GM10266 (cell line): ENCODE measurements around the gene NAPG.
"Not testable (repeated sequence)": the region's sequence is repeated elsewhere in the genome, so short reads cannot be mapped to it uniquely, and the experiment has no call there.

Experiments used
- DNase-seq: peaks from one replicate; pipeline ENCODE4 v3.0.0; 2012; ENCODE audit errors: extremely low spot score
- TF ChIP-seq, protein P1 (sequence below): IDR thresholded peaks from 2 replicates; pipeline ENCODE4 v1.5.1; 2012; ENCODE audit warnings: mild to moderate bottlenecking, low read depth; ENCODE audit not compliant: control insufficient read depth, insufficient read depth; ENCODE audit errors: missing control alignments

NAPG gene

GRCh38 chr18:10528439-10528838, 2.6 kb downstream of the NAPG start:
- DNase-seq: no peak
- TF ChIP-seq, protein P1, sequence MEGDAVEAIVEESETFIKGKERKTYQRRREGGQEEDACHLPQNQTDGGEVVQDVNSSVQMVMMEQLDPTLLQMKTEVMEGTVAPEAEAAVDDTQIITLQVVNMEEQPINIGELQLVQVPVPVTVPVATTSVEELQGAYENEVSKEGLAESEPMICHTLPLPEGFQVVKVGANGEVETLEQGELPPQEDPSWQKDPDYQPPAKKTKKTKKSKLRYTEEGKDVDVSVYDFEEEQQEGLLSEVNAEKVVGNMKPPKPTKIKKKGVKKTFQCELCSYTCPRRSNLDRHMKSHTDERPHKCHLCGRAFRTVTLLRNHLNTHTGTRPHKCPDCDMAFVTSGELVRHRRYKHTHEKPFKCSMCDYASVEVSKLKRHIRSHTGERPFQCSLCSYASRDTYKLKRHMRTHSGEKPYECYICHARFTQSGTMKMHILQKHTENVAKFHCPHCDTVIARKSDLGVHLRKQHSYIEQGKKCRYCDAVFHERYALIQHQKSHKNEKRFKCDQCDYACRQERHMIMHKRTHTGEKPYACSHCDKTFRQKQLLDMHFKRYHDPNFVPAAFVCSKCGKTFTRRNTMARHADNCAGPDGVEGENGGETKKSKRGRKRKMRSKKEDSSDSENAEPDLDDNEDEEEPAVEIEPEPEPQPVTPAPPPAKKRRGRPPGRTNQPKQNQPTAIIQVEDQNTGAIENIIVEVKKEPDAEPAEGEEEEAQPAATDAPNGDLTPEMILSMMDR: no peak

DNA sequence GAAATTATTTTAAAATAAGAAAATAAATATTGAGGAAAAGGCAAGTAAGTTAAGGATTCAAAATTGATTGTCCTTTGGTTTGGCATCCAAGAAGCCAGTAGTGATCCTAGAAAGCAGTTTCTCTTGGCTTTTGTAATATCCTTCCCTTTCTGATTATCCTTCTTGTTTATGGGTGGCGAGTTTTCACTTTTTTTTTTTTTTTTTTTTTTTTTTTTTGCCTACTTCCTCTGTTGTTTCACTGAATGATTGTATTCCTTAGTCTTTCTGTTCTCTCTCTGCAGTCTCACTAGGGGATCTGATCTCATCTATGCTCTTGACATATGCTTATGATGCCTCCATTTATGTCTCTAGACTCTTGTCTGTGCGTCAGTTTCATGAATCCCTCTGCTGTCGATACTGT, 4.2 kb downstream of the NAPG start:
- DNase-seq: no peak
- TF ChIP-seq, protein P1: no peak

GRCh38 chr18:10530852-10531251, 5.0 kb downstream of the NAPG start:
- TF ChIP-seq, protein P1: no peak
- no peak for DNase-seq

DNA sequence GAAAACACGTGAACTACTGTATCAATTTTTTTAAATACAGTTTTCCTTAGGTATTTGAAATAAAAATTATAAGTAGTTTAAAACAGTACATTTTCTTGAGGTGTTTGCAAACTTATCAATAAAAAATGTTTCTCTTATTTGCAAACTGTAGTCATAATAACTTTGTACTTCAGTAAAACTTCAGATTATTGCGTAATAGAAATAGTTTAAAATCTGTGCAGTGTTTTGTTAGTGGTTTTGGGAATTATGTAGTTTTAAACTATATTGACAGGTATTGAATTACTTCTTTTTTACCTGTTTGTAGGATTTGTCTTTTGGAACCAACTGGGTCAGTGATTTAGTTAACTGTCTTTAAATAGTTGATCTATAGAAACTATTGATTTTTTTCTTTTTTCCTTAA, 7.3 kb downstream of the NAPG start:
- TF ChIP-seq, protein P1: no peak
- DNase-seq: no peak

DNA sequence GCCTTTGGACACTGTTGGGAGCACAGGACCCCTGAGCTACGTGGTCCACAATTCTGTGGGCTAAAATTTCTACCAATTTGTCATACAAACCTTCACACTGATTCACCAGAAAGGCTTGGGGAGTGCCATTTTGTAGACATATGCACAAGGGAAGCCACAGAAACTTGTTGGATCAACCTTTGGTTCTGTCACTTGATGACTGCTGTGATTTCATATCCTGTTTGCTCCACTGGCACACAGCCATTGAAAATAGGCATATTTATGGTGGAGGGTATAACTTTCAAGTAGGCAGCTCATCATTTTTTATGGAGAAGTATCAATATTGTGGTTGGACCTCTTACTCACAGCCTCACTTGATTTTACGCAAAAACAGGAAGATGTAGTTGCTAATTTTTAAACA, 10.5 kb downstream of the NAPG start:
- no peak for DNase-seq
- TF ChIP-seq, protein P1: no peak

DNA sequence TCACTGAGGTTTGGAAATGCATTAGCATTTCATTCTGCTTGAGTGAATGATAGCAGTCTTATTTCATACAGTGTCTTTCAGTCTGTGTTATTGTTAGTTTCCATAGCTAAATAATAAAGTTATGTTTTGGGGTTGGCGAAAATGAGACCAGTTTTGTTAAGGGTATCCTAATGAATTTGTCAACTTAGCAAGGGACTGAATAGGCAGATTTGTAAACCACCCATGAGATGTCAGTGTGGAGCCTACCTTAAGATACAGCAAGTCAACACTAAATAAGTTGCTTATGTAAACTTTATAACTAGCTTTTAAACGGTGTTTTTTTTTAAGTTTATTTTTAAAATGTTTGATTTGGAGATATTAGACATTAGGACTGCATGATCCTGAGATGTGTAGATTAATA, 11.9 kb downstream of the NAPG start:
- TF ChIP-seq, protein P1: no peak
- DNase-seq: no peak

- DNase-seq: not testable (repeated sequence)
Measured at GRCh38 chr18:10539124-10539523, 13.3 kb downstream of the NAPG start.

GRCh38 chr18:10543277-10543676, 17.4 kb downstream of the NAPG start:
- TF ChIP-seq, protein P1: no peak
- no peak for DNase-seq
